GM18507 (cell line): Measurements from ENCODE around the gene VRK2.
"Not testable (repeated sequence)": the region's sequence is repeated elsewhere in the genome, so short reads cannot be mapped to it uniquely, and the experiment has no call there.

Experiments used
- DNase-seq: peaks from one replicate; pipeline ENCODE4 v3.0.0; 2011; ENCODE audit warnings: low read depth; ENCODE audit not compliant: insufficient read length; ENCODE audit errors: extremely low spot score
- FAIRE-seq: peaks from 2 replicates; lab custom pipeline; 2011; peaks lifted over from hg19 to GRCh38; lab: Jason Lieb, UNC

Gene VRK2

DNA sequence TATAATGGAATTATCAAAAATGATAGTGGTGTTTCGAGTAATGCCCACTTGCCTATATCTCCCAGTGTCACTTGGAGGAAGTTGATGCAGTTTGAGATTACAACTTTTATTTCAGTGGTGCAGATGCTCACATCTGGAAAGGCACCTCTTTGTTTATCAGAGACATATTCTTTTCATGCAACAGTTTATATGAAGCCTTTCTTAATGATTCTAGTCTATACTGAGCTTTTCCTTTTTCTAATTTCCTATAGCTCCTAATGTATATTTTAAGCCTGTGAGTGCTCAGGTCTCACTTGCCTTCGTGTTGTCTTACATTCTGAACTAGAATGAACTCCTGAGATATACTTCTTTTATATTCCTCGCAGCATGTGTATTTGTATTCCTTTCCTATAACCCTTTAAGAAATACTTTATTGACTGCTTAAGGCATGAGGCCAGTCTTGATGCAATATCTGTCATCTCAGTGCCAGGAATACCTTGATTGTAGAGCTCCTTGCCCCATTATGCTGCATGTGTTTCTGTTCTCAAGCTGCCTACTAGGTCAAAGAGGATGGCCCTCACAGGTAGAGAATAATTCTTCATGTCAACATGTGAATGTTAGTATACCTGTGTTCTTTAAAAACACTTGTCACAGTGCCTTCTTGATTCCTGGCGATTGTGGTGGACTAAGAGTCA lies 52.6 kb downstream of the VRK2 start:
- DNase-seq: no peak
- FAIRE-seq: peak; percentile 5

GRCh38 chr2:58101500-58101899 lies 54.9 kb downstream of the VRK2 start:
- DNase-seq (no peak), FAIRE-seq (no peak)

DNA sequence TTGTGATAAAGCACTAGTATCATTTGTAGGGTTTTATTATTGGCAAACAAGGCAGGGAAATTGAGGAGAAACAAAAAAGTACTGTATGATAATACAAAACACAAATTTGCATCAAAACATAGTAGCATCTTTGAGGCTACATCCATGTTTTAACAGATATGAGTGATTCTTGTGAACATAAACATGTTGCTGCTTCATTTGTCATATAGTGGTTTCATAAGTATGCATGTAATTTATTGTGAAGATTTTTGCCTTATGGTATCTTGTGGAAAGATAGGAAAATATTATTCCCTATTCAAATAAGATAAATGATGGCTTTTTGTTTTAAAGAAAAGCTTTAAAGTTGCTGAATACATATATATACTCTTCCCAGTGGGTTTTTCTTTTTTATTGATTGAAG lies 60.3 kb downstream of the VRK2 start:
- FAIRE-seq (no peak), DNase-seq (no peak)

- FAIRE-seq (peak; percentile 60), DNase-seq (no peak)
Measured at GRCh38 chr2:58107803-58108710, 61.5 kb downstream of the VRK2 start.

- FAIRE-seq: no peak
Measured at GRCh38 chr2:58109481-58109880, 62.9 kb downstream of the VRK2 start.

GRCh38 chr2:58110765-58111164 lies 64.2 kb downstream of the VRK2 start:
- FAIRE-seq (no peak), DNase-seq (no peak)

More at GRCh38 chr2:58109481-58109880, 62.9 kb downstream of the VRK2 start:
- DNase-seq: no peak

GRCh38 chr2:58113563-58113962 lies 67.0 kb downstream of the VRK2 start:
- FAIRE-seq, DNase-seq: not testable (repeated sequence)

- FAIRE-seq (no peak), DNase-seq (no peak)
Measured at GRCh38 chr2:58120626-58121229, 74.1 kb downstream of the VRK2 start.

- no peak for FAIRE-seq
- no peak for DNase-seq
Measured at GRCh38 chr2:58122040-58122439, 75.4 kb downstream of the VRK2 start.

DNA sequence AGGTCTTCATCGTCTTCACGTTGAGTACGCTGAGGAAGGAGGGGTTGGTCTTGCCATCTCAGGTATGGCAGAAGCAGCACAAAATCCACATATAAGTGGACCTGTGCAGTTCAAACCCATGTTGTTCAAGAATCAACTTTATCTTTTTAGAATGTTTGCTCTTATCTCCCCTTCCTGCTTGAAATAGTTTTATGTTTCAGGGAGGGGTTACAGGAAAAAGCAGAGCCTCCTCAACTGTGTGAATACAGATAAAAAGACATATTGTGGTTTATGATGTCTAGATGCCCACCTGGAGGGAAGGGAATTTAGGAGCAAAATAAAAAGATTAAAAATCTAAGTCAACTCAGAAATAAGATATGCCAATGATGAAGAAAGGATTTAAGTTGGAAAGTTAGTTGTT lies 75.9 kb downstream of the VRK2 start:
- DNase-seq (no peak), FAIRE-seq (no peak)

- FAIRE-seq (no peak), DNase-seq (no peak)
Measured at GRCh38 chr2:58127111-58127510, 80.5 kb downstream of the VRK2 start.

DNA sequence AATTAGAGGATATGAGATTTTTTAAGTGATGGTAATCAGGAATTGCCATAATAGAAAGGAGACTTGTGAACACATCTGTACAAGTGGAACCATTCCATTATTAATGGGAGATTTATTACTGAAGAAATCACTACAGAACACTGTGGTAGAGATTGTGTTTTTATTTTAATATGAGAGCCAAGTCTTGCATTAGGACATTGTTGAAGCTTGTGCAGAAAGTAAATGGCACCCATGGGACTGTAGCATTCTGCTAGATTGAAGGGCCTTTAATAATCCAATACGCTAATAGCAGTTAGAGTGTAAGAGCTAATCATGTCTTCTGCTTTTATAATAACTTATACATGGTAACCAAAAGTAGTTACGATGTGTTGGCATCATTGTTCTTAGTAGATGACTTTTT lies 83.6 kb downstream of the VRK2 start:
- FAIRE-seq (no peak), DNase-seq (no peak)

DNA sequence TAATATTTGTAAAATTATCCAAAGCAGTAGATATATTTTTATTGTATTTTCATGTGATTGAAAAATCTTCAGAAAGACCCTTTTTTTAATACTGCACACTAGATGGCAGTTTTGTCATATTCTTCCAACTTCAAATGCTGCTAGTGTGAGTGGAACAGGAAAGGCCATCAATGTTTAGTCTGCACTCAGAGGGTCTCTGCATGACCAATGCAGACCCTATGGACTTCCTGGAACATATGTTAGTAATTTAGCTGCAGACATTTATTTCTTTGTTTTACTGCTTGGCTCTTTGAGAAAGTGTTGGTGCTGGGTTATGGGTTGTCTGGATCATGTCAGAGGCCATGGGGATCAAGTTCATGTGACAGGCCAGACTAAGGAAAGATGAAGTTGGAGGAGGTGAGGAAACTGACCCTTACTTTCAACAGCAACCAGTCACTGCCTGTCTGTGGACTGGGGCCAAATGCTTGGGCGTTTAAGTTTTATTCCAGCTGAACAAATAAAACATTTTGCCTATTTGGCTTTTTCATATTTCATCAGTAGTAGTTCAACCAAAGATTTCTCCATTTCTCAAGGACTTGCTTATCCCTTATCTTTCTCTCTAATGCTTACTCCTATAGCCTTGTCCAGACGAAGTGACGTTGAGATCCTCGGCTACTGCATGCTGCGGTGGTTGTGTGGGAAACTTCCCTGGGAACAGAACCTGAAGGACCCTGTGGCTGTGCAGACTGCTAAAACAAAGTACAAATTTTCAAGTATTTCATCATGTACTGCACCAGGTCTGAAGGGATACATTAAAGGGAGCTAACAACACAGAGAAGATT lies 84.8 kb downstream of the VRK2 start:
- no peak for FAIRE-seq
- no peak for DNase-seq

GRCh38 chr2:58133395-58133794 lies 86.8 kb downstream of the VRK2 start:
- no peak for FAIRE-seq

DNA sequence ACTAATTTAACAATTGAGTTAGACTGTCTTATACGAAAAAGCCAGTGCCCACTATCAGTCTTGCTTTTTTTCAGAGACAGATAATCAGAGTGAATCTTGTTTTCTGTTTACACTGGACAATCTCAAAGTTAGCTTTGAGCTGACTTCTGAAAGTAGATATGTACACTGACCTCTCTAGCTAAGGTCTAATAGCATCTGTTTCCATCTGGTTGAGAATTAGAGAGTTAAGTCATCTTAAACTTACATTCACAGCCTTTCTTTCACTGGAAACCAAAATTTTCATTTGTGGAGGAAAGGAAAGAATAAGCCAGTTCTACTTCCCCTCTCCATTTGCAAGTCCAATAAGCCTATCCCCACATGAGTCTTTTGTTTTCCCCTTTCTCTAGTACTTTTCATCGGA lies 89.3 kb downstream of the VRK2 start:
- DNase-seq (no peak), FAIRE-seq (no peak)

More at GRCh38 chr2:58133395-58133794, 86.8 kb downstream of the VRK2 start:
- no peak for DNase-seq

DNA sequence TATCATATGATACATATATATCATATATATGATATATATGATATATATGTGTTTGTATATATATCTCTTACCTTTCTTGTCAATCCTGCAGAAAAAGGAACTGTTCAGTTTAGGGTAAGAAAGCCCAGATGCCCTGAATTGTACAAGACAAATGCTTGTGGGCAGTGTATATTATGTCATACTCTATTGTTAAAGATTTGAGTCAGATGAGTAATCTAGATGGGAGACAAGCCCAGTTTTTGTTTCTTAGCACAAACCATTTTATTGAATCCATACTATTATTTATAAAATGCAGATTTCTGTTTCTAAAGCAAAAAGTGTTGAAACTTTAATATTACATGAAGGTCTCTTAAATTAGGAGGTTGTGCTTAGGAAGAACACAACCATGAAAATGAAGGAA lies 90.6 kb downstream of the VRK2 start:
- no peak for FAIRE-seq
- DNase-seq: no peak

DNA sequence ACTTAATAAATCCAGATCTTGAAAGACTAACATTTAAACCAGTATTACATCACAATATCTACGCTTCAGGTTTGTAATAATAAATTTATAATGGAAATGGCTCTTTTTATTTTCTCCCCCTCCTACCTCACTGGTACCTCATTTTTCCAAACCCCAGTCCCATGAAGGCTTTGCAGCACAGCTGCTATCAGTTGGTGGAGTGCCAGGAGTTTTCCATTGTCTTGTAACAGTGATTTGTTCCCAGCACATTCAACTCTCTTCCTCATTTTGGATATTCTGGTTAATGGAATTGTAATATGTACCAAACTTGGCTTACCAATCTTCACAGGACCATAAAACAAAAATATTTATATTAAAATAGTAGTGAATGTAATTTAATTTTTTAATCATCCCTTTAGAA lies 91.2 kb downstream of the VRK2 start:
- no peak for FAIRE-seq
- DNase-seq: no peak

GRCh38 chr2:58138396-58139030 lies 91.9 kb downstream of the VRK2 start:
- DNase-seq (no peak), FAIRE-seq (no peak)

- no peak for DNase-seq
- FAIRE-seq: peak; percentile 18
Measured at GRCh38 chr2:58140508-58141072, 94.0 kb downstream of the VRK2 start.
